Vagina (tissue), 2 donors: ENCODE results near the gene LRRC27. TPM values are rescaled to one million over a fixed set of nuclear protein-coding genes. Genes with fewer than 3 reads are reported as not detected.

Experiments used
- DNase-seq, 2 donors: peaks; one replicate each; pipeline ENCODE4 v3.0.0-alpha.2; 2017; ENCODE audit errors: extremely low spot score in 2 of 2
- H3K27ac ChIP-seq: fragments of 200-600 bp; sonication (generic); one replicate; pipeline ENCODE4 v1.5.1; 2019
- H3K27me3 ChIP-seq: fragments of 200-600 bp; sonication (generic); one replicate; pipeline ENCODE4 v1.5.1; 2019
- H3K36me3 ChIP-seq, 2 donors: fragments of 200-600 bp; sonication (generic); one replicate each; pipeline ENCODE4 v1.5.1; 2017 to 2019
- H3K4me1 ChIP-seq: fragments of 200-600 bp; sonication (generic); one replicate; pipeline ENCODE4 v1.5.1; 2019
- H3K4me3 ChIP-seq, 2 donors: fragments of 200-600 bp; sonication (generic); 1 replicate in 1 of 2; 2 replicates in 1 of 2; pipeline ENCODE4 v1.5.1; 2016 to 2019
- H3K9me3 ChIP-seq: fragments of 200-600 bp; sonication (generic); one replicate; pipeline ENCODE4 v1.5.1; 2019
- CTCF ChIP-seq, 3 experiments: fragments of 450-650 bp in 2 of 3; fragments of 200-600 bp in 1 of 3; sonication (generic) in 1 of 3; IDR thresholded peaks; one replicate each; pipeline ENCODE4 v1.5.1; 2017 to 2019; ENCODE audit warnings: antibody characterized with exemption in 3 of 3, mild to moderate bottlenecking in 2 of 3, moderate library complexity in 2 of 3
- POLR2A ChIP-seq, 2 donors: fragments of 450-650 bp; IDR thresholded peaks; one replicate each; pipeline ENCODE4 v1.6.1; 2017; ENCODE audit warnings: antibody characterized with exemption in 2 of 2, mild to moderate bottlenecking in 2 of 2, moderate library complexity in 2 of 2
- POLR2AphosphoS5 ChIP-seq, 2 donors: sonication (generic); formaldehyde crosslinking; IDR thresholded peaks; one replicate each; pipeline ENCODE4 v1.9.0; 2017; ENCODE audit warnings: antibody characterized with exemption in 2 of 2, mild to moderate bottlenecking in 2 of 2, low read depth in 1 of 2; ENCODE audit not compliant: insufficient read depth in 1 of 2
- intact Hi-C: fragments of 100-400 bp; cut with DNase I; formaldehyde crosslinking; loops from one replicate; pipeline ENCODE4 v1.15.1; 2023
- total RNA-seq: library from RNA; depleted of rRNA; stranded (reverse); fragments of >200 nt; gene quantifications from one replicate; pipeline ENCODE4 v1.2.3, GENCODE V29; 2016

LRRC27 gene
- total RNA-seq, 1 donor from 2014 or later: 4.9 TPM

DNA sequence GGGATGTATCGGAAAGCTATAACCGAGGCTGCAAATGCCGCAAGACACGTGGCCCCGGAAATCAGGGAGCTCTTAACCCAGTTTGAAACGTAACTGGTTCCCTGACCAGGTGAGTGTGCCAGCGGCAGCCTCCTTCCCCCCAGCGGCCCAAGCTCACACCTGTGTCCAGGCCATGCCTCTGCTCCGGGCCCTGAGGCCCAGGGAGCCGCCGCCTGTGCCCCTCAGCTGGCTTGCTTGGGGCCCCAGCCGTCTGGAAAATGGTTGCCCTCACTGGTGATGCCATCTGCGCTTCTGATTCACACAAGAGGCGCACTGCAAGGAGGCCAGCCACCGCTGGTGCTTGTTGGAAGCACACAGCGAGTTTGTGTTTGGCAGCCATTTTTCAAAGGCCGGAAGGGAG is 74.2 kb downstream of the LRRC27 start:
- Histone ChIP-seq H3K9me3 (no peaks in the 10 kb centered on the region), H3K27ac (no peak overlapping the region), H3K27me3 (no peaks in the 10 kb centered on the region), H3K4me3 (no peak overlapping the region), H3K36me3 (peaks cover 0 to 14% of the 10 kb centered on the region in 2 donors), H3K4me1 (peaks cover 69% of the 10 kb centered on the region)
- DNase-seq: no peak
- no peak for TF ChIP-seq POLR2A (IDR thresholded peaks at IDR 0.05)
- no peak for TF ChIP-seq CTCF (IDR thresholded peaks at IDR 0.05)
- TF ChIP-seq POLR2AphosphoS5 (IDR thresholded peaks at IDR 0.05; ENCODE audit: insufficient read depth in 1 of 2, low read depth in 1 of 2): no peak
- intact Hi-C loops: no loop called here

DNA sequence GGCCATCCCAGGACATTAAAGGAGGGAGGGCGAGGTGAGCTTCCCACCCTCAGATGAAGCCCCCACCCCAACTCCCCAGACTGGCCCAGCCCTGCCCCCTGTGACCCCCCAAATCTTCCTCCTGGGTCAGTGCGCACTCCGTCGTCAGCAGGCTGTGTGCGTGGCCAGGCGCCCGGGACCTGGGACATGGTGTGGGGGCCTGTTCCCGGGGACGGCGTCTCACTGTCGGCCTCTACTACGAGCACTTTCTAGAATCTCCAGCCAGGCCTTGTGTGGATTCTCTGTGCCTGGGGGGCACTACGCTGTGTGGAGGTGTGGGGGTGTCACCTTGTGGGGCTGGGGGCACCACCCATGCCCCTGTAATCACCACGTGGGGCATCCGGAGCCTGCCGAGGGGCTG is 74.8 kb downstream of the LRRC27 start:
- Histone ChIP-seq H3K4me1 (peaks cover 69% of the 10 kb centered on the region), H3K36me3 (peaks cover 0 to 14% of the 10 kb centered on the region in 2 donors), H3K27ac (peak overlapping the region; percentile 90), H3K27me3 (no peaks in the 10 kb centered on the region), H3K9me3 (no peaks in the 10 kb centered on the region), H3K4me3 (no peak overlapping the region)
- intact Hi-C loops: no loop called here
- TF ChIP-seq POLR2A (IDR thresholded peaks at IDR 0.05): no peak
- no peak for TF ChIP-seq POLR2AphosphoS5 (IDR thresholded peaks at IDR 0.05; ENCODE audit: insufficient read depth in 1 of 2, low read depth in 1 of 2)
- no peak for TF ChIP-seq CTCF (IDR thresholded peaks at IDR 0.05)
- DNase-seq: no peak

GRCh38 chr10:132407243-132407746 is 75.3 kb downstream of the LRRC27 start:
- peak overlapping the region in 1 of 2 donors; percentile 4 for H3K4me3 ChIP-seq
- DNase-seq: no peak
- no peaks in the 10 kb centered on the region for H3K27me3 ChIP-seq
- no peaks in the 10 kb centered on the region for H3K9me3 ChIP-seq
- peaks cover 69% of the 10 kb centered on the region for H3K4me1 ChIP-seq
- intact Hi-C loops: no loop called here
- TF ChIP-seq POLR2AphosphoS5 (IDR thresholded peaks at IDR 0.05; ENCODE audit: insufficient read depth in 1 of 2, low read depth in 1 of 2) (no peak), POLR2A (IDR thresholded peaks at IDR 0.05) (no peak), CTCF (IDR thresholded peaks at IDR 0.05) (no peak)
- H3K27ac ChIP-seq: peak overlapping the region; percentile 90
- H3K36me3 ChIP-seq: peaks cover 0 to 14% of the 10 kb centered on the region in 2 donors

GRCh38 chr10:132407846-132408278 is 75.9 kb downstream of the LRRC27 start:
- Histone ChIP-seq H3K36me3 (peaks cover 0 to 14% of the 10 kb centered on the region in 2 donors), H3K4me1 (peaks cover 72% of the 10 kb centered on the region), H3K4me3 (peak overlapping the region in 1 of 2 donors; percentile 4), H3K9me3 (no peaks in the 10 kb centered on the region), H3K27me3 (no peaks in the 10 kb centered on the region), H3K27ac (peak overlapping the region; percentile 90)
- no peak for DNase-seq
- TF ChIP-seq POLR2AphosphoS5 (IDR thresholded peaks at IDR 0.05; ENCODE audit: insufficient read depth in 1 of 2, low read depth in 1 of 2) (peak; percentile 34 to 61), CTCF (IDR thresholded peaks at IDR 0.05) (no peak)
- intact Hi-C loops: no loop called here

DNA sequence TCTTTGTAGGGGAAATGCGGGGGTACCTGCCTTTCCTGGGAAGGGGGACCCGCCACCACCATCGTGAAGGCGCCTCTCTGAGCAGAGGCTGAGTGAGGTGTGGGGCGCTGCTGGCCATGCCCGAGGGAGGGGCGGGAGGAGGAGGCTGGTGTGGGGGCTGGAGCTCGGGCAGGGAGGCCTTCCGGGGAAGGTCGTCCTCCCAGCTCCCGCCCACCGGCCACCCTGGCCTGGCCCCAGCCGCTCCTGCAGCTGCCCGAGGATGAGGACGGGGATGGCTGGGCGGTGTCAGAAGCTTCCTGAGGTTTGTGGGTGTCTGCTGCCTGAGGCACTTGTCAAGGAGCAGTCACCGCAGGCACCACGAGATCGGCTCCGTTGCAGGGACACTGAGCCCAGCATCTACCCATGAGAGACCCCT is 76.4 kb downstream of the LRRC27 start:
- Histone ChIP-seq H3K27me3 (no peaks in the 10 kb centered on the region), H3K4me3 (peak overlapping the region in 1 of 2 donors; percentile 4), H3K36me3 (peaks cover 0 to 14% of the 10 kb centered on the region in 2 donors), H3K9me3 (no peaks in the 10 kb centered on the region), H3K27ac (peak overlapping the region; percentile 90), H3K4me1 (peaks cover 77% of the 10 kb centered on the region)
- TF ChIP-seq CTCF (IDR thresholded peaks at IDR 0.05) (no peak), POLR2AphosphoS5 (IDR thresholded peaks at IDR 0.05; ENCODE audit: insufficient read depth in 1 of 2, low read depth in 1 of 2) (no peak), POLR2A (IDR thresholded peaks at IDR 0.05) (no peak)
- no peak for DNase-seq
- intact Hi-C loops: no loop called here
